ENCODE data around the gene CACNA2D4. TPM values are rescaled to one million over a fixed set of nuclear protein-coding genes. Genes with fewer than 3 reads are reported as not detected.
A peak's percentile ranks its signal among the peaks of the same experiment; 100 is the strongest.

CACNA2D4 gene
- total RNA-seq, 2 donors from 2014 or later = 5.1 to 5.9 TPM

DNA sequence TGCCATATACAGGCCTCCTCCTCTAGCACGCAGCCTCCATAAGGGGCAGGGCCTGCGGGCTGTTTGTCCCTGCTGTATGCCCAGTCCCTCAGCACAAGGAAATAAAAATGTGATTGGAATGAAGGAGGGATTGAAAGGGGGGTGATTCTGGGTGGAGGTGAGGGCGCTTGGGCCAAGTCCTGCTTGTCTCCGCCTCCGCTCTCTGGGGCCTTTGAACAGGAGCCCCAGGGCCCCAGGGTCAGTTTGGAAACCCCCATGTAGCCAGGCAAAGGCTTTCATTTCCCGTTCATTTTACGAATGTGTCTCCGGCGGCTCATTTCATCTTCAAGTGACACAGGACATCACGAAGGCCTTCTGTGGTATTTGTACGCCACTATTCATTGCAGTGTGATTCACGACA lies 4.5 kb upstream of the CACNA2D4 start:
- intact Hi-C loops (cut with DNase I, micrococcal nuclease) = loop anchor here in 1 of 2 donors (10.0 kb wide), 1 partner anchor 278 kb away; no protein-coding TSS in a partner anchor
- no peak for ATAC-seq
- DNase-seq = no peak

DNA sequence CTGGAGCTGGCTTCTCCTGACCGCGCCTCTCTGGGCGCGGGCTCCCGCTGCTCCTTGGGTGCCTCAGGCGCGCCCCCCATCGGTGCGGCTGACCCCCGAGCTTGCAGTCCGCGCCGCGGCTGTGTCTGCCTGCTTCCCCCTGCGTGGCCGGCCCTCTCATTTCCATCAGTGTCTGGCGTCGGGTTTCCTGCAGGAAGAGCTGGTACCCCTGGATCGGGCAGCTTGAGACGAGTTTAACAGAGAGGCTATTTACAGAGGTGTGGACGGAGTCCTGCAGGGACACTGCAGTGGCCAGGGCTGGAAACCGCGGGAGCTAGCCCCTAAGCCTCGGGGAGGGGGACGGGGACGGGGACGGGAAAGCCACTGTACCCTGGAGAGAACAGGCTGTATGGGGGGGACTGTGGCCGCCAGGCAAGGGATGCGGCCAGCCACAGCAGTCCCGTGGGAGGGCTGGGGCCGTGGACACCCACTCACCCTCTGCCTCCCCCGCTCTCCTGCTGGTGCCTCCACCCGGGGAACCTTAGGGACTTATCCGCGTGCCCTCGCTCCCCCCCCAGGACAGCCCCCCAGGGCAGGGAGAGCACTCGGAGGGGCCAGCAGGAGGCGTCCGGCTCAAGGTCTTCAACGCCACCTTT lies 3.7 kb upstream of the CACNA2D4 start:
- DNase-seq (peak in 1 of 2 donors; percentile 49), ATAC-seq (no peak)
- intact Hi-C loops (cut with DNase I, micrococcal nuclease) = loop anchor here in 1 of 2 donors (10.0 kb wide), 1 partner anchor 277 kb away; no protein-coding TSS in a partner anchor

DNA sequence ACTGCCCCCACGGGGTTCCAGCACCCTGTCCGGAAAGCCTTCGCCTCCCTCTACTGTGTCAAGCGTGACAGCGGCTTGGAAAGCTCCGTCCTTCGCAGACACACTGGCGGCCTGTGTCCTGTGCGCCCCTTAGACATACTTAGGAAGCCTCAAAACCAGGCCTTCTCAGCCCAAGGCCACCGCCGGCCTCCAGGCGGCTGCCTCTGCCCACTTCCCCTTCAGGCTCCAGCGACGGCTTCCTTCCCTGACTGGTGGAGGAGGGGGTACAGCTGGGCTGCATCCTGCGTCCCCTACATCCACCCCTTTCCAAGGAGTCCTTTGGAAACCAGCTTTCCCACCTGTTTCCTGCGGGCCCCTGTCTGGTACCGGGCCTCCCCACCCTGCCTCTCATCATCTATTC lies 2.5 kb upstream of the CACNA2D4 start:
- ATAC-seq (no peak), DNase-seq (no peak)
- intact Hi-C loops (cut with DNase I, micrococcal nuclease) = loop anchor here in 1 of 2 donors (10.0 kb wide), 1 partner anchor 276 kb away; no protein-coding TSS in a partner anchor

DNA sequence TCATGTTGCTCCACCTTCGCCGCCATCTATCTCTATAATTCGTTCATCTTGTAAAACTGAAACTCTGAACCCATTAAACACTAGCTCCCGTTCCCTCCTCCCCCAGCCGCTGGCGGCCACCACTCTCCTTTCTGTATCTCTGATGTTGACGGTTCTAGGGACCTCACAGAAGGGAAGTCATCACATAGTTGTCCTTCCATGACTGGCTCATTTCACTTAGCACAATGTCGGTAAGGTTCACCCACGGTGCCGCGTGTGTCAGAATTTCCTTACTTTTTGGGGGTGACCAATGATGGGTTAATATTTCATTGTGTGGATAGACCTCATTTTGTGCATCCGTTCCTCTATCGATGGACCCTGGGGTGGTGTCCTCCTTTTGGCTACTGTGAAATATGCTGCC lies 2.0 kb upstream of the CACNA2D4 start:
- intact Hi-C loops (cut with DNase I, micrococcal nuclease) = loop anchor here in 1 of 2 donors (10.0 kb wide), 1 partner anchor 276 kb away; no protein-coding TSS in a partner anchor
- ATAC-seq (no peak), DNase-seq (no peak)

DNA sequence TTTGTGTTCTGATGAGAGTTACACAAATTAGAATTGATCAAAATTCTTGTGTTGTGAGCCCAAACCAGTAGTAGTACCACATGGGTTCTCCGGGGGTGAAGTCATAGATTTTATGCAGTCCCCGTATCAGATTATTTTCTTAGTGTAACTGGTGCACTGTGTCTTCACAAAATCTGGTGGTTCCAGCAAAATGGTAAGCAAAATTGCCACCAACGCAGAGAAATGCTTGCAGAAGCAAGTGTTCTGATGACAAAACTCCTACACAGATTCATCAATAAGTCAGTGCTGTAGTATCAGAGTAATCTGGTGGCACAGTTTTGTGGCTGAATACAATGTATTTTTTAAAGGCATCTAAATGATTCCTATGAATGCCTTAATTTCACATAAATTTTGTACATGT lies 1.3 kb upstream of the CACNA2D4 start:
- no peak for ATAC-seq
- no peak for DNase-seq
- intact Hi-C loops (cut with DNase I, micrococcal nuclease) = loop anchor here in 1 of 2 donors (10.0 kb wide), 2 partner anchors 95 to 275 kb away; partner anchors contain the start of gene LRTM2

- DNase-seq = no peak
- intact Hi-C loops (cut with DNase I, micrococcal nuclease) = loop anchor here in 1 of 2 donors (10.0 kb wide), 1 partner anchor 94 kb away; the partner anchor contains the start of gene LRTM2
- no peak for ATAC-seq
These were observed 832 bp upstream of the CACNA2D4 start for GRCh38 chr12:1919284-1919683.

- intact Hi-C loops (cut with DNase I, micrococcal nuclease) = loop anchor here in 1 of 2 donors (10.0 kb wide), 1 partner anchor 94 kb away; the partner anchor contains the start of gene LRTM2
- no peak for ATAC-seq
- no peak for DNase-seq
These were observed 408 bp upstream of the CACNA2D4 start for GRCh38 chr12:1918884-1919236.

DNA sequence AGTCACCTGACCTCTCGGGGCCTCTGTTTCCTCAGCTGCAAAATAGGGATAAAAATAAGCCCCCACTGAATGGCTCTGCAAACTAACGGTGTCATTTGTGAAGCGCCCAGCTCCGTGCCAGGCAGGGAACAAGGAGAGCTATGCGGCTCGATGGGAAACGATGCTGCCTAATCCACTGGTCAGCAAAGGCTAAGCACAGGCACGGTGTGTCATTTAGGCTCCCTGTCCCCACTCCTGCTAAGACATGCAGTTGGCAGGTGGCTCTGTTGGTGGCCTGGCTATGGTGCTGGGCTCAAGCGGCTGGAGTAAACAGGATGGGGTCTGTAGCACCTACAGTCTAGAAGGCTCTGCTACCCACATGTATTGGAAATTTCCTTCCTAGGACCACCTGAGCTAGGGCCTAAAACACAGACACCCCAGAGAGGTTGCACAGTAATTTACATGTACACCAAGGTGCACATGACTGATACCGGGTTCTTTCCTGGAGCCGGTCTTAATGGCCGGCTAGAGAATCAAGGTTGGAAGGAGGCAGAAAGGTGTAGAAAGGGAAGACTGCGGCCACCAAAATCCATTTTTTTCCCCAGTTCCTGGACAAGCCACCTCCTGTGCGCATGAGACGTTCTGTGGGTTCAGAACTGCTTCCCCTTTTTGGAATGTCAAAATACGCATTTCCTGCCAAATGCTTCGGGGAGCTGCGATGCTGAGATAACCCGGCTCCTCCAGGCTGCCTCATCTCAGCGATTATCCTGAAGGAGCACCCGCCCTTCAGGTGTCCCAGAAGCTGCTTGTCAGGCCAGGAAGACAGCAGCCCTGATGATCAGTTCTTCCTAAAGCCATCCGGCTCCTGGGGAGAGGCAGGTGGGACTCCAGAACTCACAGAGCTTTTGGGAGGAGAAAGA lies 1.0 kb downstream of the CACNA2D4 start:
- no peak for DNase-seq
- intact Hi-C loops (cut with DNase I, micrococcal nuclease) = loop anchor here in 1 of 2 donors (10.0 kb wide), 1 partner anchor 93 kb away; the partner anchor contains the start of gene LRTM2
- ATAC-seq = no peak

GRCh38 chr12:1916371-1917171 lies 1.9 kb downstream of the CACNA2D4 start:
- DNase-seq (no peak), ATAC-seq (no peak)

DNA sequence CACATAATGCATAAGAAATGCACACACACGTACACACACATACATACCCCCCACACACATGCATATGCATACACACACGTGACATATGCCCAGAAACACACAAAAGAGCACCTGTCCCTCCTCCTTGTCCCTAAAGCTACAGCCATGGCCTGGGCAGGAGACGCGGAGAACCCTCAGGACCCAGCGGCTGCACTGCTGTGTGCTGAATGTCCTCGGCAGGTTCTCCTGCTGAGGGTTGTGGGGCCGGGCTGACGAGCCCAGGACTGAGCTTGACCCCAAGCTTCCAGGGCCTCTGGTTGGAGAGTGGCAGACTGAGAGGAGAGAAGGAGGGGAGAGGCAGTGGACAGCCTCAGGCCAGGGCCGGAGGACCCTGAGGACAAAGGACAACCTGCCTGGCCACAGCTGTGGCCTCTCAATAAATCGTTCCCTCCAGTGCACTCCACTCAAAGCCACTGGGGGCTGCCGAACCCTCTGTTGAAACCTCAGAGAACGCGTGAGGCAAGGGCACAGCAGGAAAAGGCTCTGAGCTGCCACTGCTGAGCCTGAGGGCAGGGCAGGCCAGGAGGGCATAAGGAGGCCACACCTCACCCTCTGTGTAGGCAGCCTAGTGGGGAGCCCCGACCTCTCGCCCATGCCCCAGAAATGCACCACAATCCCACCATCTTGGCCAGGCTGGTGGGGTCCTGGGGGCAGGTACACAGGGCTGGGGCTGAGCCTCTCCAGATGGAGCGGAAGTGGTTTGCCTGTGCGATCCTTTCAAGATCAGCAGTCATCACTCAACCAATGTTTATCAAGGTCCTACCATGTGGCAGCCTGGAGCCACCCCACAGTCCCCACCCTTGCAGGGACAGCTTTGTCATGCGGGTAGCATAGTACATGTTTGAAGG lies 3.1 kb downstream of the CACNA2D4 start:
- intact Hi-C loops (cut with DNase I, micrococcal nuclease) = loop anchor here in 1 of 2 donors (10.0 kb wide), 1 partner anchor 91 kb away; the partner anchor contains the start of gene LRTM2
- no peak for ATAC-seq
- peak in 1 of 2 donors; percentile 16 for DNase-seq

More at GRCh38 chr12:1916371-1917171, 1.9 kb downstream of the CACNA2D4 start:
- intact Hi-C loops (cut with DNase I, micrococcal nuclease) = loop anchor here in 1 of 2 donors (10.0 kb wide), 1 partner anchor 92 kb away; the partner anchor contains the start of gene LRTM2

- intact Hi-C loops (cut with DNase I, micrococcal nuclease) = loop anchor here in 1 of 2 donors (10.0 kb wide), 1 partner anchor 90 kb away; the partner anchor contains the start of gene LRTM2
- ATAC-seq (no peak), DNase-seq (peak in 1 of 2 donors; percentile 16)
These were observed 4.1 kb downstream of the CACNA2D4 start for GRCh38 chr12:1914114-1914911.

GRCh38 chr12:1913377-1914113 lies 4.9 kb downstream of the CACNA2D4 start:
- no peak for ATAC-seq
- intact Hi-C loops (cut with DNase I, micrococcal nuclease) = loop anchor here in 1 of 2 donors (10.0 kb wide), 1 partner anchor 89 kb away; the partner anchor contains the start of gene LRTM2
- peak in 1 of 2 donors; percentile 11 for DNase-seq

DNA sequence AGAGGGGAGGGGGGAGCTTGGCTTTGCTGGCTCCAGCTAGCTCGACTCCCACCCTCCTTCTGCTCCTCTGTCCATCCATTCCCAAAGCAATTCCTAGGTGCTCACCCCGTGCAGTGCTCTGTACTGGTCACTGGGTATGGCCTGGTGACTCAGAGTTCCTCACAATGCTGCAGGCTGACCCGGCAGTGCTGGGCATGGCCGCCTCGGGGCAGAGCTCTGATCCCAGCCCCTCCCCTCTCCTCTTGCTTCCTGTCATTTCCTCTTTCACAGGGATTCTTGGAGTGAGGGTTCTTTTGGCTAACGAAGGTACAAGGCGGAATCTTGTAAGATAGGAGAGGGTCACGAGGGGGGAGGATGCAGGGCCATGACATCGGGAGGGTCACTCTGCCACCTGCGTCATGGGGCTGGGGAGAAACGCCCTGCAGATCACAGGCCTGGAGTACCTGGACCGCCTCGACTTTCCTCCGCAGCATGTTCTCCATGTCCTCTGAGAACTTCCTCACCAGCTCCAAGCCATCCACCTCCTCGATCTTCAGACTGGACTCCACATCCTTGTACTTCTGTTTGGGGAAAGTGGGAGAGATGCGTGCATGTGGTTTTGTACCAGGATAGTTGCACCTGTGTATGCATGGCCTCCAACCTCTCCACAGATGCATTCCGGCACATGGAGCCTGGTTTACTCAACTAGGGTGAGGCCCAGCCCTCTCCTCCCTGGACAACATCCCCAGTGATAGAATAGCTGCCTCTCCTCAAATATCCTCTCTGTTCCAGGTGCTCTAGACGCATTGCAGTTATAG lies 5.7 kb downstream of the CACNA2D4 start:
- intact Hi-C loops (cut with DNase I, micrococcal nuclease) = loop anchor here in 1 of 2 donors (10.0 kb wide), 1 partner anchor 88 kb away; the partner anchor contains the start of gene LRTM2
- ATAC-seq = no peak
- no peak for DNase-seq

- DNase-seq (no peak), ATAC-seq (no peak)
- intact Hi-C loops (cut with DNase I, micrococcal nuclease) = loop anchor here in 1 of 2 donors (10.0 kb wide), 1 partner anchor 87 kb away; the partner anchor contains the start of gene LRTM2
These were observed 6.6 kb downstream of the CACNA2D4 start for GRCh38 chr12:1911598-1912575.
